Panc1 (cell line): ENCODE results near the gene ZCCHC3. TPM values are rescaled to one million over a fixed set of nuclear protein-coding genes. Genes with fewer than 3 reads are reported as not detected.

Experiments used
- ATAC-seq: fragments of 200-7000 bp; cut with Tn5 transposase; 2 replicates; pipeline ENCODE4 v1.9.1; 2020; ENCODE audit warnings: mild to moderate bottlenecking, moderate library complexity
- BruUV-seq: library from RNA; stranded (reverse); fragments of 400-500 nt; replicated peaks from 2 replicates; lab custom pipeline; 2021; lab: Mats Ljungman, UMichigan
- CTCF ChIA-PET: fragments of 300-600 bp; sonication (Branson Sonifier 250); formaldehyde crosslinking; loops from one replicate; lab custom pipeline; 2022; ENCODE audit warnings: antibody characterized with exemption; lab: Charles Lee
- POLR2A ChIA-PET: fragments of 300-600 bp; sonication (Branson Sonifier 250); formaldehyde crosslinking; loops from one replicate; lab custom pipeline; 2022; ENCODE audit warnings: antibody characterized with exemption; lab: Charles Lee
- DNase-seq: peaks from one replicate; pipeline ENCODE4 v3.0.0-alpha.2; 2010; ENCODE audit warnings: low read depth, low spot score
- H3K27ac ChIP-seq: 2 replicates; pipeline ENCODE4 v1.5.1; 2011; ENCODE audit warnings: mild to moderate bottlenecking, low read length, inconsistent platforms
- H3K27me3 ChIP-seq: fragments of 200-500 bp; sonication (Bioruptor generic); 2 replicates; pipeline ENCODE4 v1.6.0; 2014; ENCODE audit warnings: low read length, inconsistent platforms; ENCODE audit not compliant: control insufficient read depth, insufficient read depth
- H3K36me3 ChIP-seq: fragments of 200-500 bp; sonication (Bioruptor generic); 2 replicates; pipeline ENCODE4 v1.5.1; 2014; ENCODE audit warnings: inconsistent platforms, mild to moderate bottlenecking, low read length, moderate library complexity; ENCODE audit not compliant: control insufficient read depth, insufficient read depth
- H3K4me1 ChIP-seq: 2 replicates; pipeline ENCODE4 v1.5.1; 2011; ENCODE audit warnings: inconsistent platforms, mild to moderate bottlenecking, low read length, moderate library complexity; ENCODE audit not compliant: control insufficient read depth, insufficient read depth
- H3K4me3 ChIP-seq, 2 experiments: 2 replicates each; pipeline ENCODE4 v1.5.1; 2011 to 2012; ENCODE audit warnings: low read depth in 2 of 2, low read length in 2 of 2, mild to moderate bottlenecking in 2 of 2, inconsistent platforms in 1 of 2, moderate library complexity in 1 of 2
- H3K9me3 ChIP-seq: fragments of 200-500 bp; sonication (Bioruptor generic); 2 replicates; pipeline ENCODE4 v1.5.1; 2014; ENCODE audit warnings: low read depth, mild to moderate bottlenecking, inconsistent platforms, low read length, moderate library complexity; ENCODE audit not compliant: control insufficient read depth, insufficient read depth
- POLR2AphosphoS5 ChIP-seq: IDR thresholded peaks from 2 replicates; pipeline ENCODE4 v1.6.1; 2012; ENCODE audit warnings: mild to moderate bottlenecking, low read depth, low read length, moderate library complexity
- SIN3A ChIP-seq: IDR thresholded peaks from 2 replicates; pipeline ENCODE4 v1.6.1; 2012; ENCODE audit warnings: low read depth, mild to moderate bottlenecking, low read length, moderate library complexity, borderline replicate concordance; ENCODE audit not compliant: insufficient read depth
- TCF7L2 ChIP-seq: IDR thresholded peaks from 2 replicates; pipeline ENCODE4 v1.6.1; 2011; ENCODE audit warnings: mild to moderate bottlenecking, low read depth, low read length, inconsistent platforms
- in situ Hi-C: cut with HindIII; loops from 2 replicates; pipeline ENCODE4 v1.10.0; 2016; ENCODE audit warnings: low sequenced_read_pairs, low pct_unique_long_range_greater_than_20kb
- intact Hi-C: fragments of 100-400 bp; cut with micrococcal nuclease; formaldehyde crosslinking; loops from one replicate; pipeline ENCODE4 v1.10.0; 2022; ENCODE audit not compliant: unreplicated experiment
- total RNA-seq: library from RNA; stranded (reverse); gene quantifications from one replicate; pipeline ENCODE4 v1.2.1, GENCODE V29; 2021; ENCODE audit not compliant: unreplicated experiment
- TF ChIP-seq, protein P1 (sequence below): fragments of 450-650 bp; IDR thresholded peaks from 2 replicates; pipeline ENCODE4 v1.5.1; 2017; ENCODE audit warnings: mild to moderate bottlenecking
- TF ChIP-seq, protein P2 (sequence below), 2 experiments: IDR thresholded peaks; 2 replicates each; pipeline ENCODE4 v1.6.1; 2011 to 2012; ENCODE audit warnings: low read depth in 2 of 2, control low read depth in 1 of 2, low read length in 1 of 2, mild to moderate bottlenecking in 1 of 2, moderate library complexity in 1 of 2; ENCODE audit not compliant: insufficient read depth in 1 of 2

Gene ZCCHC3
- total RNA-seq, 1 experiment from 2014 or later: 18.9 TPM

DNA sequence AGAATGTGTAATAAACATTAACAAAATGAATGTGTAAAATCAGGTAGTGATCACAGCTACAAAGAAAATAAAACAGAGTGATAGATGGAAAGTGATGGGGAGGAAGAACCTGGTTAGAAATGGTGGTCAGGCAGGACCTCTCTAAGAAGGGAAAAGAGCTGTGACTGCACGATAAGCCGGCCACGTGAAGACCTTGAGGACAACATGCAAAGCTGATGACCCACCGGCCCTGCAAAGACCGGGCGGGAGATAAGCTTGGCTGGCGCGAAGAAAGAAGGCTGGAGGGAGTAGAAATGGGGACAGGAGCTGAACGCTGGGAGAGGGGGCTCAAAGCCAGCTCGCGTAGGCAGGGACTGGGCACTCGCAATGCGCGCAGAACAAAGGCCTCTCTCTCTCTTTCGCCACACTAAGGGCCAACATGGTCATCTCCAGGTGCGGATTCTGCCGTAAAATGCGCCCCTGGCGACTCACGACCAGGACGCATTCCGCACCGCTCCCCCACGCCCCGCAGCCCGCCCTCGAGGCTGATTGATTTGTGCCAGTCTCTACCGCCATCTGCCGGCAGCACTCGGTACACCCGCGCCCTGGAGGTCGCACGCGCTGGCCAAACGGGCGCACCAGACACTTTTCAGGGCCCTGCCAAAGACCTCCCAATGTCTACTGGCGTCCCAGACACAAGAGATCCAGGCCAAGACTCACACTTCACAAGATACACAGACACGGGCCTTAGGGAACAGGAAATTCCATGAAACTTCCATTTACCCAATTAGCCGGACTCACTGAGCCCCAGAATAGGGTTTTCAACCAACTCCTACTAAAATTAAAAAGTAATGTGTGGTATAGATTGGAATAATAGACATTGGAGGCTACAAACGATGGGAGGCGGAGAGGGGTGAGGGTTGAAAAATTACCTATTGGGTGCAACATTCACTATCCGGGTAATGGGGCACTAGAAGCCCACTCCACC lies 30.5 kb upstream of the ZCCHC3 start:
- DNase-seq: no peak
- BruUV-seq: no TSS peak

DNA sequence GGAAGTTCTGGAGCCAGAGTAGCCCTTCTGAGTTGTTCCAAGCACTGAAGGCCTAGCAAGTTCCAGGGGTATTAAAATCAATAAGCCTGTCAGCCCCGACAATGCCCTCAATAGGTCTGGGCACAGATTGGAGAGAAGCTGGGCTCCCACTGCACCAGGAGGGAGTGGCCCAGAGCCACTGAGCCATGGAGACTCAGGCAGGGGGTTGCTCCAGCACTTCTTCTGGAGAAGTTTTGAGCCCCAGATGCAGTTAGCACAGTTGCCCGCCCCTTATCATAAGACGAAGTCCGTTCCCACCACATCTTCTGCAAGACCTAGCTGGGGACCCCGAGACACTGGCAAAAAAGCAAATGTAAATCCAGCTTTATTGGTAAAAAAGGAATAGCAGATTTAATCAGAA lies 26.9 kb upstream of the ZCCHC3 start:
- intact Hi-C loops: no loop called here
- H3K4me3 ChIP-seq: no peak overlapping the region
- no peaks in the 10 kb centered on the region for H3K4me1 ChIP-seq
- TF ChIP-seq SIN3A (no peak), POLR2AphosphoS5 (no peak), TCF7L2 (no peak)
- TF ChIP-seq, protein P1, sequence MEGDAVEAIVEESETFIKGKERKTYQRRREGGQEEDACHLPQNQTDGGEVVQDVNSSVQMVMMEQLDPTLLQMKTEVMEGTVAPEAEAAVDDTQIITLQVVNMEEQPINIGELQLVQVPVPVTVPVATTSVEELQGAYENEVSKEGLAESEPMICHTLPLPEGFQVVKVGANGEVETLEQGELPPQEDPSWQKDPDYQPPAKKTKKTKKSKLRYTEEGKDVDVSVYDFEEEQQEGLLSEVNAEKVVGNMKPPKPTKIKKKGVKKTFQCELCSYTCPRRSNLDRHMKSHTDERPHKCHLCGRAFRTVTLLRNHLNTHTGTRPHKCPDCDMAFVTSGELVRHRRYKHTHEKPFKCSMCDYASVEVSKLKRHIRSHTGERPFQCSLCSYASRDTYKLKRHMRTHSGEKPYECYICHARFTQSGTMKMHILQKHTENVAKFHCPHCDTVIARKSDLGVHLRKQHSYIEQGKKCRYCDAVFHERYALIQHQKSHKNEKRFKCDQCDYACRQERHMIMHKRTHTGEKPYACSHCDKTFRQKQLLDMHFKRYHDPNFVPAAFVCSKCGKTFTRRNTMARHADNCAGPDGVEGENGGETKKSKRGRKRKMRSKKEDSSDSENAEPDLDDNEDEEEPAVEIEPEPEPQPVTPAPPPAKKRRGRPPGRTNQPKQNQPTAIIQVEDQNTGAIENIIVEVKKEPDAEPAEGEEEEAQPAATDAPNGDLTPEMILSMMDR: no peak
- TF ChIP-seq, protein P2, sequence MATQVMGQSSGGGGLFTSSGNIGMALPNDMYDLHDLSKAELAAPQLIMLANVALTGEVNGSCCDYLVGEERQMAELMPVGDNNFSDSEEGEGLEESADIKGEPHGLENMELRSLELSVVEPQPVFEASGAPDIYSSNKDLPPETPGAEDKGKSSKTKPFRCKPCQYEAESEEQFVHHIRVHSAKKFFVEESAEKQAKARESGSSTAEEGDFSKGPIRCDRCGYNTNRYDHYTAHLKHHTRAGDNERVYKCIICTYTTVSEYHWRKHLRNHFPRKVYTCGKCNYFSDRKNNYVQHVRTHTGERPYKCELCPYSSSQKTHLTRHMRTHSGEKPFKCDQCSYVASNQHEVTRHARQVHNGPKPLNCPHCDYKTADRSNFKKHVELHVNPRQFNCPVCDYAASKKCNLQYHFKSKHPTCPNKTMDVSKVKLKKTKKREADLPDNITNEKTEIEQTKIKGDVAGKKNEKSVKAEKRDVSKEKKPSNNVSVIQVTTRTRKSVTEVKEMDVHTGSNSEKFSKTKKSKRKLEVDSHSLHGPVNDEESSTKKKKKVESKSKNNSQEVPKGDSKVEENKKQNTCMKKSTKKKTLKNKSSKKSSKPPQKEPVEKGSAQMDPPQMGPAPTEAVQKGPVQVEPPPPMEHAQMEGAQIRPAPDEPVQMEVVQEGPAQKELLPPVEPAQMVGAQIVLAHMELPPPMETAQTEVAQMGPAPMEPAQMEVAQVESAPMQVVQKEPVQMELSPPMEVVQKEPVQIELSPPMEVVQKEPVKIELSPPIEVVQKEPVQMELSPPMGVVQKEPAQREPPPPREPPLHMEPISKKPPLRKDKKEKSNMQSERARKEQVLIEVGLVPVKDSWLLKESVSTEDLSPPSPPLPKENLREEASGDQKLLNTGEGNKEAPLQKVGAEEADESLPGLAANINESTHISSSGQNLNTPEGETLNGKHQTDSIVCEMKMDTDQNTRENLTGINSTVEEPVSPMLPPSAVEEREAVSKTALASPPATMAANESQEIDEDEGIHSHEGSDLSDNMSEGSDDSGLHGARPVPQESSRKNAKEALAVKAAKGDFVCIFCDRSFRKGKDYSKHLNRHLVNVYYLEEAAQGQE (IDR thresholded peaks at IDR 0.05; ENCODE audit: insufficient read depth in 1 of 2, low read depth in 2 of 2, low read length in 1 of 2): no peak
- no peak overlapping the region for H3K27ac ChIP-seq
- DNase-seq (no peak), ATAC-seq (no peak)
- H3K36me3 ChIP-seq: no peaks in the 10 kb centered on the region
- no peaks in the 10 kb centered on the region for H3K9me3 ChIP-seq
- POLR2A ChIA-PET: no interaction called here
- CTCF ChIA-PET: no interaction called here
- in situ Hi-C loops: no loop called here
- H3K27me3 ChIP-seq: no peaks in the 10 kb centered on the region
- BruUV-seq: no TSS peak

More for the DNA sequence above, 30.5 kb upstream of the ZCCHC3 start:
- intact Hi-C loops (no loop called here), in situ Hi-C loops (no loop called here)
- Histone ChIP-seq H3K4me3 (peak overlapping the region; percentile 44 to 59), H3K4me1 (no peaks in the 10 kb centered on the region), H3K27ac (peak overlapping the region; percentile 71), H3K27me3 (no peaks in the 10 kb centered on the region), H3K36me3 (no peaks in the 10 kb centered on the region), H3K9me3 (no peaks in the 10 kb centered on the region)
- peak; percentile 54; the same call in 1 of the 2 replicates for TF ChIP-seq TCF7L2
- TF ChIP-seq SIN3A: no peak
- TF ChIP-seq, protein P2 (IDR thresholded peaks at IDR 0.05; ENCODE audit: insufficient read depth in 1 of 2, low read depth in 2 of 2, low read length in 1 of 2): peak in 1 of 2 experiments; percentile 8; a peak in 1 of 4 replicates
- TF ChIP-seq, protein P1: peak; percentile 97
- no peak for TF ChIP-seq POLR2AphosphoS5
- CTCF ChIA-PET: interaction anchor here (1.2 kb wide), 1 partner anchor 64 kb away, joined by 4 read pairs; no protein-coding TSS in a partner anchor
- peak; percentile 91 for ATAC-seq
- POLR2A ChIA-PET: no interaction called here
